SK-N-SH treated with all-trans-retinoic acid at 6 μM for 48 hours (cell line): ENCODE measurements around the gene FANCC.

ENCODE experiments used
- ARNTL ChIP-seq: fragments of 450-650 bp; formaldehyde crosslinking; IDR thresholded peaks from 2 replicates; pipeline ENCODE4 v1.5.0; 2020; ENCODE audit warnings: low read depth, mild to moderate bottlenecking, moderate library complexity, borderline replicate concordance
- GLIS3 ChIP-seq: fragments of 250-450 bp; sonication (Bioruptor Pico); IDR thresholded peaks from 2 replicates; pipeline ENCODE4 v1.5.0; 2020; ENCODE audit warnings: mild to moderate bottlenecking, moderate library complexity
- OSR1 ChIP-seq: fragments of 250-450 bp; sonication (Bioruptor Pico); IDR thresholded peaks from 2 replicates; pipeline ENCODE4 v1.8.0; 2022; ENCODE audit warnings: moderate library complexity, mild to moderate bottlenecking, inconsistent platforms
- ZFP30 ChIP-seq: fragments of 450-650 bp; formaldehyde crosslinking; IDR thresholded peaks from 2 replicates; pipeline ENCODE4 v1.5.0; 2022; ENCODE audit warnings: mild to moderate bottlenecking, moderate library complexity
- TF ChIP-seq, protein P1 (sequence below): fragments of 250-450 bp; sonication (Bioruptor Pico); IDR thresholded peaks from 2 replicates; pipeline ENCODE4 v1.5.0; 2020; ENCODE audit warnings: mild to moderate bottlenecking, moderate library complexity

DNA sequence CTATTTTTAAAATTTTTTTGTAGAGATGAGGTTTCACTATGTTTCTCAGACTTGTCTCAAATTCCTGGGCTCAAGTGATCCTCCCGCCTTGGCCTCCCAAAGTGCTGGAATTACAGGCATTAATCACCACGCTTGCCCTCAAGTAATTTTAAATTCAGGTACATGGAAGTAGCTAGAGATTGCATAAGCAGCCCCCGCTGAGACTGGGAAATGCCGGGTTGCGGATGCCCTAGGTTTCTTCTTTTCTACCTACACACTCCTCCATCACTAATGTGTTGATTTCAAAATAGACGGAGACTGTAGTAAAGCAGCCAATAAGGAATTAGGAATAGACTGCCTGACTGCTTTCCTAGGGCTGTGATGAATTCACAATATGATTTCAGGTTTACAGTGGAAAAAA lies 202.4 kb downstream of the FANCC start:
- TF ChIP-seq GLIS3 (CRISPR knock-in tag) = no peak
- no peak for TF ChIP-seq ZFP30 (CRISPR knock-in tag)
- TF ChIP-seq OSR1 (CRISPR knock-in tag) = no peak
- no peak for TF ChIP-seq ARNTL (CRISPR knock-in tag)
- TF ChIP-seq, protein P1, sequence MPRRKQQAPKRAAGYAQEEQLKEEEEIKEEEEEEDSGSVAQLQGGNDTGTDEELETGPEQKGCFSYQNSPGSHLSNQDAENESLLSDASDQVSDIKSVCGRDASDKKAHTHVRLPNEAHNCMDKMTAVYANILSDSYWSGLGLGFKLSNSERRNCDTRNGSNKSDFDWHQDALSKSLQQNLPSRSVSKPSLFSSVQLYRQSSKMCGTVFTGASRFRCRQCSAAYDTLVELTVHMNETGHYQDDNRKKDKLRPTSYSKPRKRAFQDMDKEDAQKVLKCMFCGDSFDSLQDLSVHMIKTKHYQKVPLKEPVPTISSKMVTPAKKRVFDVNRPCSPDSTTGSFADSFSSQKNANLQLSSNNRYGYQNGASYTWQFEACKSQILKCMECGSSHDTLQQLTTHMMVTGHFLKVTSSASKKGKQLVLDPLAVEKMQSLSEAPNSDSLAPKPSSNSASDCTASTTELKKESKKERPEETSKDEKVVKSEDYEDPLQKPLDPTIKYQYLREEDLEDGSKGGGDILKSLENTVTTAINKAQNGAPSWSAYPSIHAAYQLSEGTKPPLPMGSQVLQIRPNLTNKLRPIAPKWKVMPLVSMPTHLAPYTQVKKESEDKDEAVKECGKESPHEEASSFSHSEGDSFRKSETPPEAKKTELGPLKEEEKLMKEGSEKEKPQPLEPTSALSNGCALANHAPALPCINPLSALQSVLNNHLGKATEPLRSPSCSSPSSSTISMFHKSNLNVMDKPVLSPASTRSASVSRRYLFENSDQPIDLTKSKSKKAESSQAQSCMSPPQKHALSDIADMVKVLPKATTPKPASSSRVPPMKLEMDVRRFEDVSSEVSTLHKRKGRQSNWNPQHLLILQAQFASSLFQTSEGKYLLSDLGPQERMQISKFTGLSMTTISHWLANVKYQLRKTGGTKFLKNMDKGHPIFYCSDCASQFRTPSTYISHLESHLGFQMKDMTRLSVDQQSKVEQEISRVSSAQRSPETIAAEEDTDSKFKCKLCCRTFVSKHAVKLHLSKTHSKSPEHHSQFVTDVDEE = no peak
